ENCODE measurements around the gene CNKSR3.

The CNKSR3 gene

DNA sequence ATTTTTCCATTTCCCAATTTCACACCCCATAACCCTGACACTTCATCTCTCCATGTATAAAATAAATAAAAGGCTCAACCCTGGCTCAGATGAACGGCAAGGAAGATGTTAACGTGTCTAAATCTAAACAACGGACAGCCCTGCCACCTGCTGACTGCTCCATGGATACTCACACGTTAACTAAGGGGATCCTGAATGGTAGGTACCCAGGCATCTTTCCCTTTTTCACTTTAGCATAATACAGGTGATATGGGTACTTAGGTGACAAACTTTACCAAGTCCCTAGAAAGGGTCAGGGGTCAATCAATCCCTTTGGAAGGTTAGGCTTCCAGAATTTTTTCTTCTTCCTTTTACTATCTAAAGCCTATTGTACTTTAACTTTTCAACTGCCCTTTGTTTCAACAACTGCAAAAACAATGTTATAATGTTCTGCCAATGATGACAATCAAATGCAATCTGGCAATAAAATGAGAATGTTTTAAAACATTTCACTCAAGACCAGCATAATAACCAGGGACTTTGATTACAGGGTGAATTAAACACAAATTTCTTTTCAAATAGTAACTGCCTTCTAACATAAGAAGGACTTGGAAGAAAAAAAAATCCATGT, 101.5 kb downstream of the CNKSR3 start:
- Histone ChIP-seq H3K4me3 (IDR thresholded peaks at IDR 0.05; ENCODE audit: insufficient read depth, low read depth, low read length) (no peak overlapping the region), H2AFZ (ENCODE audit: low read depth) (no peak overlapping the region), H3K4me2 (no peak overlapping the region), H3K79me2 (ENCODE audit: insufficient read depth, low read depth) (no peaks in the 10 kb centered on the region), H3K9ac (no peak overlapping the region), H3K27ac (no peak overlapping the region), H3K27me3 (ENCODE audit: insufficient read depth, low read depth) (no peaks in the 10 kb centered on the region), H3K36me3 (ENCODE audit: insufficient read depth) (no peaks in the 10 kb centered on the region), H4K20me1 (ENCODE audit: insufficient read depth) (no peaks in the 10 kb centered on the region), H3K4me1 (ENCODE audit: low read depth, poor library complexity, severe bottlenecking) (peaks cover 19% of the 10 kb centered on the region)
- TF ChIP-seq CTCF (conservative IDR thresholded peaks at IDR 0.05; ENCODE audit: low read depth, low read length), result no peak

DNA sequence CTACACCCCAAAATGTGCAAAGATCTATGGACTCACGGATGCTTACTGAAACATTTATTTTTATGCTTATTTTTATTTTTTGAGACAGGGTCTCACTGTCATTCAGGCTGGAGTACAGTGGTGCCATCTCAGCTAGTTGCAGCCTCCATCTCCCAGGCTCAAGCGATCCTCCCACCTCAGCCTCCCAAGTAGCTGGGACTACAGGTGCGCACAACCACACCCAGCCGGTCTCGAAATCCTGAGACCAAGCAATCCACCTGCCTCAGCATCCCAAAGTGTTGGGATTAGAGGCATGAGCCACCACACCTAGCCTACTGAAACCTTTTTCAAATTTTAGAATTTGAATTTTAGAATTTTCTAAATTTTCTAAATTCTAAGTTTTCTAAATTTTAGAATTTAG, 103.0 kb downstream of the CNKSR3 start:
- Histone ChIP-seq H3K36me3 (ENCODE audit: insufficient read depth) (no peaks in the 10 kb centered on the region), H3K4me3 (IDR thresholded peaks at IDR 0.05; ENCODE audit: insufficient read depth, low read depth, low read length) (no peak overlapping the region), H3K79me2 (ENCODE audit: insufficient read depth, low read depth) (no peaks in the 10 kb centered on the region), H3K27ac (no peak overlapping the region), H3K4me2 (no peak overlapping the region), H3K4me1 (ENCODE audit: low read depth, poor library complexity, severe bottlenecking) (peaks cover 19% of the 10 kb centered on the region), H3K27me3 (ENCODE audit: insufficient read depth, low read depth) (no peaks in the 10 kb centered on the region), H3K9ac (no peak overlapping the region), H4K20me1 (ENCODE audit: insufficient read depth) (no peaks in the 10 kb centered on the region), H2AFZ (ENCODE audit: low read depth) (no peak overlapping the region)
- no peak for TF ChIP-seq CTCF (conservative IDR thresholded peaks at IDR 0.05; ENCODE audit: low read depth, low read length)

GRCh38 chr6:154406869-154407268, 103.6 kb downstream of the CNKSR3 start:
- Histone ChIP-seq H3K79me2 (ENCODE audit: insufficient read depth, low read depth) (no peaks in the 10 kb centered on the region), H3K27ac (no peak overlapping the region), H3K4me1 (ENCODE audit: low read depth, poor library complexity, severe bottlenecking) (peaks cover 19% of the 10 kb centered on the region), H3K4me3 (IDR thresholded peaks at IDR 0.05; ENCODE audit: insufficient read depth, low read depth, low read length) (no peak overlapping the region), H3K36me3 (ENCODE audit: insufficient read depth) (no peaks in the 10 kb centered on the region), H3K9ac (no peak overlapping the region), H3K4me2 (no peak overlapping the region), H3K27me3 (ENCODE audit: insufficient read depth, low read depth) (no peaks in the 10 kb centered on the region), H2AFZ (ENCODE audit: low read depth) (no peak overlapping the region), H4K20me1 (ENCODE audit: insufficient read depth) (no peaks in the 10 kb centered on the region)
- TF ChIP-seq CTCF (conservative IDR thresholded peaks at IDR 0.05; ENCODE audit: low read depth, low read length), result no peak

GRCh38 chr6:154406301-154406700, 104.2 kb downstream of the CNKSR3 start:
- TF ChIP-seq CTCF (conservative IDR thresholded peaks at IDR 0.05; ENCODE audit: low read depth, low read length), result no peak

More at GRCh38 chr6:154406301-154406700, 104.2 kb downstream of the CNKSR3 start:
- no peaks in the 10 kb centered on the region for H3K79me2 ChIP-seq (ENCODE audit: insufficient read depth, low read depth)
- peaks cover 16% of the 10 kb centered on the region for H3K4me1 ChIP-seq (ENCODE audit: low read depth, poor library complexity, severe bottlenecking)
- no peak overlapping the region for H3K4me2 ChIP-seq
- no peak overlapping the region for H2AFZ ChIP-seq (ENCODE audit: low read depth)
- H3K27ac ChIP-seq, result no peak overlapping the region
- no peaks in the 10 kb centered on the region for H3K27me3 ChIP-seq (ENCODE audit: insufficient read depth, low read depth)
- H4K20me1 ChIP-seq (ENCODE audit: insufficient read depth), result no peaks in the 10 kb centered on the region
- H3K36me3 ChIP-seq (ENCODE audit: insufficient read depth), result no peaks in the 10 kb centered on the region
- H3K4me3 ChIP-seq (IDR thresholded peaks at IDR 0.05; ENCODE audit: insufficient read depth, low read depth, low read length), result no peak overlapping the region
- H3K9ac ChIP-seq, result no peak overlapping the region

Measured in KMS-11 (cell line).